GM21529 (cell line): ENCODE results near the gene KCNIP1.

Source experiments
- ATAC-seq: cut with Tn5 transposase; IDR thresholded peaks from one replicate; pipeline ENCODE4 v1.9.1; 2021; ENCODE audit not compliant: unreplicated experiment

The KCNIP1 gene

GRCh38 chr5:170769898-170770416, 266.1 kb downstream of the KCNIP1 start:
- no peak for ATAC-seq

- no peak for ATAC-seq
Measured at GRCh38 chr5:170771496-170771895, 267.7 kb downstream of the KCNIP1 start.

- ATAC-seq: no peak
Measured at GRCh38 chr5:170773024-170773985, 269.5 kb downstream of the KCNIP1 start.

GRCh38 chr5:170774831-170775230, 271.0 kb downstream of the KCNIP1 start:
- no peak for ATAC-seq

- no peak for ATAC-seq
Measured at GRCh38 chr5:170781946-170782345, 278.1 kb downstream of the KCNIP1 start.

- ATAC-seq: no peak
Measured at GRCh38 chr5:170782438-170782837, 278.6 kb downstream of the KCNIP1 start.

GRCh38 chr5:170783498-170784247, 279.9 kb downstream of the KCNIP1 start, which contains the start of gene GABRP:
Gene GABRP (plus strand): TSS chr5:170783725. CDS start chr5:170788616, 4,891 bp downstream.
- ATAC-seq: no peak

GRCh38 chr5:170785416-170785815, 281.6 kb downstream of the KCNIP1 start:
- no peak for ATAC-seq
